OCI-LY1 (cell line): ENCODE measurements around the gene CACNG4.

ENCODE experiments used
- H2AFZ ChIP-seq: fragments of 200-600 bp; sonication (generic), shearing (Covaris generic); 2 replicates; pipeline ENCODE4 v1.6.0; 2014; ENCODE audit warnings: antibody characterized with exemption, mild to moderate bottlenecking, low read length
- H3F3A ChIP-seq: fragments of 200-600 bp; sonication (generic), shearing (Covaris generic); 2 replicates; pipeline ENCODE4 v1.6.0; 2014; ENCODE audit warnings: mild to moderate bottlenecking, antibody characterized with exemption, low read length, moderate library complexity; ENCODE audit not compliant: insufficient read depth
- H3K27ac ChIP-seq: fragments of 200-600 bp; sonication (generic); 2 replicates; pipeline ENCODE4 v1.5.1; 2014; ENCODE audit warnings: low read length, mixed run types, mild to moderate bottlenecking, low read depth; ENCODE audit not compliant: poor library complexity, severe bottlenecking
- H3K27me3 ChIP-seq: fragments of 200-600 bp; sonication (generic); 2 replicates; pipeline ENCODE4 v1.6.0; 2014; ENCODE audit warnings: antibody characterized with exemption, mild to moderate bottlenecking, low read length, moderate library complexity; ENCODE audit not compliant: insufficient read depth
- H3K36me3 ChIP-seq: fragments of 200-600 bp; sonication (generic); 2 replicates; pipeline ENCODE4 v1.6.1; 2014; ENCODE audit warnings: mild to moderate bottlenecking, antibody characterized with exemption, low read length, moderate library complexity, mixed read lengths; ENCODE audit not compliant: insufficient read depth
- H3K4me1 ChIP-seq: fragments of 200-600 bp; sonication (generic); 2 replicates; pipeline ENCODE4 v1.5.1; 2014; ENCODE audit warnings: mild to moderate bottlenecking, low read length, moderate library complexity; ENCODE audit not compliant: insufficient read depth, severe bottlenecking
- H3K4me2 ChIP-seq: fragments of 200-600 bp; sonication (generic), shearing (Covaris generic); 2 replicates; pipeline ENCODE4 v1.6.1; 2014; ENCODE audit warnings: low read length
- H3K4me3 ChIP-seq: fragments of 200-600 bp; sonication (generic); 2 replicates; pipeline ENCODE4 v1.5.1; 2014; ENCODE audit warnings: low read length, low read depth, mild to moderate bottlenecking, mixed read lengths; ENCODE audit not compliant: poor library complexity, severe bottlenecking
- H3K79me2 ChIP-seq: fragments of 200-600 bp; shearing (Covaris generic); 2 replicates; pipeline ENCODE4 v1.6.1; 2016; ENCODE audit warnings: mixed run types, low read length, mixed read lengths; ENCODE audit not compliant: insufficient read depth
- H3K9ac ChIP-seq: fragments of 200-600 bp; sonication (generic), shearing (Covaris generic); 2 replicates; pipeline ENCODE4 v1.6.1; 2014; ENCODE audit warnings: mild to moderate bottlenecking, low read length, mixed read lengths
- H3K9me2 ChIP-seq: fragments of 200-600 bp; sonication (generic), shearing (Covaris generic); 2 replicates; pipeline ENCODE4 v1.6.1; 2014; ENCODE audit warnings: low read depth, mild to moderate bottlenecking, low read length, mixed read lengths
- H3K9me3 ChIP-seq: fragments of 200-600 bp; shearing (Covaris generic); 2 replicates; pipeline ENCODE4 v1.6.1; 2014; ENCODE audit warnings: low read length, mixed read lengths
- H4K20me1 ChIP-seq: fragments of 200-600 bp; sonication (generic), shearing (Covaris generic); 2 replicates; pipeline ENCODE4 v1.6.0; 2016; ENCODE audit warnings: mild to moderate bottlenecking, low read length; ENCODE audit not compliant: insufficient read depth
- CTCF ChIP-seq: fragments of 200-600 bp; sonication (generic), shearing (Covaris generic); IDR thresholded peaks from 2 replicates; pipeline ENCODE4 v1.5.1; 2017; ENCODE audit warnings: mild to moderate bottlenecking, antibody characterized with exemption, low read length, moderate library complexity, mixed read lengths
- EZH2 ChIP-seq: fragments of 200-600 bp; sonication (generic), shearing (Covaris generic); IDR thresholded peaks from 2 replicates; pipeline ENCODE4 v1.8.0; 2017; ENCODE audit warnings: borderline replicate concordance, mixed run types, mild to moderate bottlenecking, antibody characterized with exemption, low read length, moderate library complexity, mixed read lengths

CACNG4 gene

GRCh38 chr17:67066717-67067116 is 102.2 kb downstream of the CACNG4 start:
- no peak for TF ChIP-seq EZH2
- TF ChIP-seq CTCF, result no peak
- Histone ChIP-seq H2AFZ (no peak overlapping the region), H3K9me3 (no peaks in the 10 kb centered on the region; the same call in 1 of the 2 replicates), H3K4me1 (no peaks in the 10 kb centered on the region), H3F3A (no peaks in the 10 kb centered on the region), H3K4me3 (no peak overlapping the region), H3K27ac (no peak overlapping the region), H3K9me2 (no peaks in the 10 kb centered on the region), H3K27me3 (no peaks in the 10 kb centered on the region), H3K36me3 (no peaks in the 10 kb centered on the region; the same call in 1 of the 2 replicates), H3K9ac (no peak overlapping the region), H3K79me2 (no peaks in the 10 kb centered on the region), H4K20me1 (no peaks in the 10 kb centered on the region), H3K4me2 (no peak overlapping the region)

GRCh38 chr17:67067571-67068482 is 103.3 kb downstream of the CACNG4 start:
- Histone ChIP-seq H3K4me1 (no peaks in the 10 kb centered on the region), H3F3A (no peaks in the 10 kb centered on the region), H3K9ac (no peak overlapping the region), H3K9me3 (no peaks in the 10 kb centered on the region; the same call in 1 of the 2 replicates), H3K4me2 (no peak overlapping the region), H3K9me2 (no peaks in the 10 kb centered on the region), H3K36me3 (peaks cover 6% of the 10 kb centered on the region; the same call in 1 of the 2 replicates), H2AFZ (no peak overlapping the region), H3K4me3 (no peak overlapping the region), H3K27ac (no peak overlapping the region), H3K27me3 (no peaks in the 10 kb centered on the region), H3K79me2 (no peaks in the 10 kb centered on the region), H4K20me1 (no peaks in the 10 kb centered on the region)
- TF ChIP-seq CTCF, result no peak
- TF ChIP-seq EZH2, result no peak

GRCh38 chr17:67068999-67069398 is 104.5 kb downstream of the CACNG4 start:
- no peaks in the 10 kb centered on the region for H3K79me2 ChIP-seq
- H3K4me3 ChIP-seq, result no peak overlapping the region
- H3K27me3 ChIP-seq, result no peaks in the 10 kb centered on the region
- H2AFZ ChIP-seq, result no peak overlapping the region
- H3K9me2 ChIP-seq, result no peaks in the 10 kb centered on the region
- TF ChIP-seq EZH2, result no peak
- TF ChIP-seq CTCF, result no peak
- peaks cover 6% of the 10 kb centered on the region; the same call in 1 of the 2 replicates for H3K36me3 ChIP-seq
- H3K27ac ChIP-seq, result no peak overlapping the region
- H3K9me3 ChIP-seq, result no peaks in the 10 kb centered on the region; the same call in 1 of the 2 replicates
- no peak overlapping the region for H3K4me2 ChIP-seq
- H3K4me1 ChIP-seq, result no peaks in the 10 kb centered on the region
- H3K9ac ChIP-seq, result no peak overlapping the region
- no peaks in the 10 kb centered on the region for H3F3A ChIP-seq
- H4K20me1 ChIP-seq, result no peaks in the 10 kb centered on the region
